PC-9 (cell line): ENCODE measurements around the gene MAPK1. TPM values are rescaled to one million over a fixed set of nuclear protein-coding genes. Genes with fewer than 3 reads are reported as not detected.

Source experiments
- BruUV-seq: library from RNA; stranded (reverse); fragments of 400-500 nt; replicated peaks from 2 replicates; lab custom pipeline; 2021; lab: Mats Ljungman, UMichigan
- CTCF ChIA-PET: fragments of 300-600 bp; sonication (Branson Sonifier 250); formaldehyde crosslinking; loops from one replicate; lab custom pipeline; 2022; ENCODE audit warnings: antibody characterized with exemption; lab: Charles Lee
- POLR2A ChIA-PET: fragments of 300-600 bp; sonication (Branson Sonifier 250); formaldehyde crosslinking; loops from one replicate; lab custom pipeline; 2022; ENCODE audit warnings: antibody characterized with exemption; ENCODE audit not compliant: unreplicated experiment; lab: Charles Lee
- DNase-seq, 2 experiments: peaks; one replicate each; pipeline versions ENCODE4 v3.0.0 to v3.0.0-alpha.2; 2015 to 2022; ENCODE audit warnings: mixed read lengths in 1 of 2
- H2AFZ ChIP-seq: fragments of 200-600 bp; sonication (generic); 2 replicates; pipeline ENCODE4 v1.8.1; 2017; ENCODE audit warnings: antibody characterized with exemption
- H3F3A ChIP-seq: fragments of 200-600 bp; sonication (generic); 2 replicates; pipeline ENCODE4 v1.8.1; 2017; ENCODE audit warnings: antibody characterized with exemption, mild to moderate bottlenecking, low read depth; ENCODE audit not compliant: insufficient read depth
- H3K27ac ChIP-seq: fragments of 200-600 bp; sonication (generic); 2 replicates; pipeline ENCODE4 v1.6.1; 2016; ENCODE audit warnings: mixed run types
- H3K27me3 ChIP-seq: fragments of 200-600 bp; sonication (generic); 2 replicates; pipeline ENCODE4 v1.6.1; 2016; ENCODE audit warnings: low read depth, mixed run types; ENCODE audit not compliant: insufficient read depth
- H3K36me3 ChIP-seq: fragments of 200-600 bp; sonication (generic); 2 replicates; pipeline ENCODE4 v1.6.1; 2016; ENCODE audit warnings: low read depth, mixed run types
- H3K4me1 ChIP-seq: fragments of 200-600 bp; sonication (generic); replicated peaks from 2 replicates; pipeline ENCODE4 v1.6.1; 2016; ENCODE audit warnings: mixed run types; ENCODE audit not compliant: insufficient read depth
- H3K4me2 ChIP-seq: fragments of 200-600 bp; sonication (generic); 2 replicates; pipeline ENCODE4 v1.6.1; 2017; ENCODE audit warnings: mixed run types
- H3K4me3 ChIP-seq: fragments of 200-600 bp; sonication (generic); 2 replicates; pipeline ENCODE4 v1.6.1; 2016; ENCODE audit warnings: mixed run types
- H3K79me2 ChIP-seq: fragments of 200-600 bp; sonication (generic); 2 replicates; pipeline ENCODE4 v1.6.1; 2017; ENCODE audit warnings: low read depth, mixed run types
- H3K9me2 ChIP-seq: fragments of 200-600 bp; sonication (generic); 2 replicates; pipeline ENCODE4 v1.8.1; 2017; ENCODE audit warnings: mild to moderate bottlenecking; ENCODE audit not compliant: insufficient read depth
- H3K9me3 ChIP-seq: fragments of 200-600 bp; sonication (generic); 2 replicates; pipeline ENCODE4 v1.8.1; 2016; ENCODE audit warnings: low read depth; ENCODE audit not compliant: insufficient read depth
- H4K20me1 ChIP-seq: fragments of 200-600 bp; sonication (generic); 2 replicates; pipeline ENCODE4 v1.8.1; 2017; ENCODE audit not compliant: insufficient read depth
- EZH2 ChIP-seq: fragments of 200-600 bp; sonication (generic); IDR thresholded peaks from 2 replicates; pipeline ENCODE4 v1.8.0; 2017; ENCODE audit warnings: antibody characterized with exemption, low read depth
- intact Hi-C: fragments of 100-400 bp; cut with micrococcal nuclease; formaldehyde crosslinking; loops from one replicate; pipeline ENCODE4 v1.10.0; 2022; ENCODE audit not compliant: unreplicated experiment
- total RNA-seq: library from RNA; stranded (reverse); gene quantifications from 2 replicates; pipeline ENCODE4 v1.2.3, GENCODE V29; 2021
- TF ChIP-seq, protein P1 (sequence below): fragments of 200-600 bp; sonication (generic); conservative IDR thresholded peaks from 2 replicates; pipeline ENCODE4 v1.6.1; 2017; ENCODE audit warnings: mixed run types, antibody characterized with exemption, mild to moderate bottlenecking, moderate library complexity

The MAPK1 gene
- total RNA-seq, 1 experiment from 2014 or later: 82.8 TPM

DNA sequence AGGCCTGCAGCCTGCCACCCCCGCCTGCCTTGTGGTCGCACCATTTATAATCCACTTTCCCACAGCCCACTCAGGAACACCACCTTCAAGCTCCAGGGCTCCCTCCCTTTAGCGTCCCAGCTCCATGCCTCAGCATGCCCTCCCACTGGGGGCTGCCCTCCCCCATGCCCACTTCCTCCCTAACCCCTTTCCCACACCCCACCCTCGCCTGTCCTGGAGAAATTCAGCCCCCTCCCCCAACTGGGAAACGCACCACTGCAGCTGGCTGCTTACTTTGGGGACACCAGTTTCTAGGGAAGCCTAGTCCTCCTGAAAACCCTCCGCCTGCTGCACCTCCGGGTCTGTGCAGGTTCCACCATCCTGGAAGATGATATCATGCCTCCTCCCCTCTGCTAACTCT is 128.5 kb downstream of the MAPK1 start:
- no peaks in the 10 kb centered on the region for H3K36me3 ChIP-seq
- no peaks in the 10 kb centered on the region for H3K9me3 ChIP-seq
- no TSS peak for BruUV-seq
- H3K4me3 ChIP-seq: no peak overlapping the region
- H3F3A ChIP-seq: no peaks in the 10 kb centered on the region
- no peak for TF ChIP-seq EZH2
- TF ChIP-seq, protein P1, sequence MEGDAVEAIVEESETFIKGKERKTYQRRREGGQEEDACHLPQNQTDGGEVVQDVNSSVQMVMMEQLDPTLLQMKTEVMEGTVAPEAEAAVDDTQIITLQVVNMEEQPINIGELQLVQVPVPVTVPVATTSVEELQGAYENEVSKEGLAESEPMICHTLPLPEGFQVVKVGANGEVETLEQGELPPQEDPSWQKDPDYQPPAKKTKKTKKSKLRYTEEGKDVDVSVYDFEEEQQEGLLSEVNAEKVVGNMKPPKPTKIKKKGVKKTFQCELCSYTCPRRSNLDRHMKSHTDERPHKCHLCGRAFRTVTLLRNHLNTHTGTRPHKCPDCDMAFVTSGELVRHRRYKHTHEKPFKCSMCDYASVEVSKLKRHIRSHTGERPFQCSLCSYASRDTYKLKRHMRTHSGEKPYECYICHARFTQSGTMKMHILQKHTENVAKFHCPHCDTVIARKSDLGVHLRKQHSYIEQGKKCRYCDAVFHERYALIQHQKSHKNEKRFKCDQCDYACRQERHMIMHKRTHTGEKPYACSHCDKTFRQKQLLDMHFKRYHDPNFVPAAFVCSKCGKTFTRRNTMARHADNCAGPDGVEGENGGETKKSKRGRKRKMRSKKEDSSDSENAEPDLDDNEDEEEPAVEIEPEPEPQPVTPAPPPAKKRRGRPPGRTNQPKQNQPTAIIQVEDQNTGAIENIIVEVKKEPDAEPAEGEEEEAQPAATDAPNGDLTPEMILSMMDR: no peak
- no peaks in the 10 kb centered on the region for H3K27me3 ChIP-seq
- H3K4me2 ChIP-seq: no peak overlapping the region
- no peak overlapping the region for H2AFZ ChIP-seq
- H4K20me1 ChIP-seq: no peaks in the 10 kb centered on the region
- H3K27ac ChIP-seq: no peak overlapping the region
- intact Hi-C loops: loop anchor here (10.0 kb wide), 1 partner anchor 126 kb away; the partner anchor contains the start of gene MAPK1
- no peak for DNase-seq
- H3K4me1 ChIP-seq: peaks cover 9% of the 10 kb centered on the region; the same call in 1 of the 2 replicates
- no peaks in the 10 kb centered on the region for H3K79me2 ChIP-seq
- no peaks in the 10 kb centered on the region for H3K9me2 ChIP-seq
- ChIA-PET POLR2A (no interaction called here), CTCF (no interaction called here)

GRCh38 chr22:21738081-21738480 is 129.4 kb downstream of the MAPK1 start:
- POLR2A ChIA-PET: no interaction called here

DNA sequence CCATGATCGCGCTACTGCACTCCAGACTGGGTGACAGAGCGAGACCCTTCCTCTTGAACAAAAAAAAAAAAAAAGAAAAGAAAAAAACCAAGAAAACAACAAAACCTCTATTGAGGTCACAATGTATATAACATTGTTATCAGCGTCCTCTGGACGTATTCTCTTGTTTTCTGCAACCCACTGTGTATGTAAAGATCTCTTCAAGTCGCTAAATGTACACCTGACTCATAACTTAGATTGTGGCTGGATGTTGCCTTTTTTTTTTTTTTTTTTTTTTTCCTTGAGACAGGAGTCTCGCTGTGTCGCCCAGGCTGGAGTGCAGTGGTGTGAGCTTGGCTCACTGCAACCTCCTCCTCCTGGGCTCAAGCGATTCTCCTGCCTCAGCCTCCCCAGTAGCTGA is 130.5 kb downstream of the MAPK1 start:
- intact Hi-C loops: loop anchor here (10.0 kb wide), 1 partner anchor 128 kb away; the partner anchor contains the start of gene MAPK1
- Histone ChIP-seq H4K20me1 (no peaks in the 10 kb centered on the region), H3K27me3 (no peaks in the 10 kb centered on the region), H3F3A (no peaks in the 10 kb centered on the region), H3K9me2 (no peaks in the 10 kb centered on the region), H3K4me3 (no peak overlapping the region), H3K4me1 (peaks cover 9% of the 10 kb centered on the region; the same call in 1 of the 2 replicates), H3K4me2 (no peak overlapping the region), H3K36me3 (no peaks in the 10 kb centered on the region), H3K27ac (no peak overlapping the region), H3K79me2 (no peaks in the 10 kb centered on the region), H2AFZ (no peak overlapping the region), H3K9me3 (no peaks in the 10 kb centered on the region)
- DNase-seq: no peak
- BruUV-seq: no TSS peak
- TF ChIP-seq EZH2: no peak
- TF ChIP-seq, protein P1: no peak
- ChIA-PET CTCF (interaction anchor here (0.6 kb wide), 1 partner anchor 19 kb away, joined by 3 read pairs; no protein-coding TSS in a partner anchor), POLR2A (no interaction called here)

More at GRCh38 chr22:21738081-21738480, 129.4 kb downstream of the MAPK1 start:
- no peak overlapping the region for H2AFZ ChIP-seq
- DNase-seq: no peak
- H3K4me1 ChIP-seq: peaks cover 9% of the 10 kb centered on the region; the same call in 1 of the 2 replicates
- no peaks in the 10 kb centered on the region for H3K9me2 ChIP-seq
- no peaks in the 10 kb centered on the region for H3K9me3 ChIP-seq
- no peaks in the 10 kb centered on the region for H3K79me2 ChIP-seq
- intact Hi-C loops: loop anchor here (10.0 kb wide), 1 partner anchor 127 kb away; the partner anchor contains the start of gene MAPK1
- H3K27ac ChIP-seq: no peak overlapping the region
- no peak overlapping the region for H3K4me3 ChIP-seq
- TF ChIP-seq EZH2: no peak
- TF ChIP-seq, protein P1: no peak
- H3K36me3 ChIP-seq: no peaks in the 10 kb centered on the region
- CTCF ChIA-PET: no interaction called here
- no peaks in the 10 kb centered on the region for H3K27me3 ChIP-seq
- no peaks in the 10 kb centered on the region for H4K20me1 ChIP-seq
- H3K4me2 ChIP-seq: no peak overlapping the region
- no TSS peak for BruUV-seq
- no peaks in the 10 kb centered on the region for H3F3A ChIP-seq
